GM19328 (cell line): ENCODE data around the gene C17orf67.

Experiments
- ATAC-seq: cut with Tn5 transposase; IDR thresholded peaks from one replicate; pipeline ENCODE4 v1.9.1; 2021; ENCODE audit warnings: mild to moderate bottlenecking, moderate library complexity; ENCODE audit not compliant: unreplicated experiment

Gene C17orf67, protein sequence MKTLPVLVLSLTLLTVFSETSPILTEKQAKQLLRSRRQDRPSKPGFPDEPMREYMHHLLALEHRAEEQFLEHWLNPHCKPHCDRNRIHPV

DNA sequence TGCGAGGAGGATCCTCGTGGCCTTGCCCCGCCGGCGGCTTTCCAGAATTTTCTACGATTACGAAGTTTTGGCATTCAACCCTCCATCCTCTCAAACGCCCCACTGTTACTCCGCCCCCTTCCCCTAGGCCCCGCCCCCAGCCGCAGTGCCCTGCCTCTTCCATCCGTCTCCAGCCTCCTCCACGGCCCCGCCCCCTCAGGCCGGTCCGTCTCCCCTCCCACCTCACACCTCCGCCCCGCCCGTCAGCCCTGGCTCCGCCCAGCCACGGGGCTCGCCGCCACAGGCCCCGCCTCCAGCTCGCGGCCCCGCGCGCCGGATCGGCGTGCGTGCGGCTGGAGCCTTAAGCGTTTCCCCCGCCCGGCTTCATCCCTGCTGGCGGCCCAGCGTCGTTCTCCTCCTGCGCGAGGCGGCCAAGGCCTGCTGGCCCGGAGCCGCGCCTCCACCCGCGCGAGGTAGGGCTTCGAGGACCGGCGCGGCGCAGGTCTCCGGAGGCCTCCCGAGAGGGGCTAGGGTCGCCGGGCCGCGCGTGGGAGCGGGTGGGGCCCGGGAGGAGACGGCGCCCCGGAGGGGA, at the start of gene C17orf67, which contains the start of gene DGKE:
TSS of gene C17orf67 (minus strand) at position 112 of the 571 bp plus-strand sequence. CDS start 18,110 bp downstream, outside the sequence.
TSS of gene DGKE (plus strand) at position 343 of the 571 bp plus-strand sequence. CDS start 645 bp downstream, outside the sequence.
- ATAC-seq = peak; percentile 64

DNA sequence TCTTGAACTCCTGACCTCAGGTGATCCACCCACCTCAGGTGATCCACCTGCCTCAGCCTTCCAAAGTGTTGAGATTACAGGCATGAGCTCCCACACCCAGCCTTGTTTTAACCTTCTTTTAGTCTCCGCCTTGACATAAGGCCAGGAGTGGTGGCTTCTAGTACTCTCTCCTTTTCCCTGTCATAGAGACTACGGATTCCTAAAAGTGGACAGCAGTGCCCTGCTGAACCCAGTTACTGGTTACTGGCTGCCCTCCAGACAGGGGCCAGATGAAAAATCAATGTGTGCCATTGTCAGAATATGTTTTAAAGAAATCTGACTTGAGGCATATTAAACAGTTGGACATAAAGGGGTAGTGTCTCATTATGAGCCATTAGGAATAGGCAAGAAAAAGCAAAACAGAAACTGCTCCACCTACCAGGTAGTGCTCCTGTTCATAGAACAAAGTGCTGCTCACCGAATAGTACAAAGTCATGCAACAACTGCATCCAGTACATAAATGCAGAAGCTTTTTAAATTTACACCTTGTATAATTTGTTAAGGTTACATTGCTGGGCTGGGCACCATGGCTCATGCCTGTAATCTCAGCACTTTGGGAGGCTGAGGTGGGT, 48.1 kb upstream of the C17orf67 start:
- ATAC-seq = no peak

DNA sequence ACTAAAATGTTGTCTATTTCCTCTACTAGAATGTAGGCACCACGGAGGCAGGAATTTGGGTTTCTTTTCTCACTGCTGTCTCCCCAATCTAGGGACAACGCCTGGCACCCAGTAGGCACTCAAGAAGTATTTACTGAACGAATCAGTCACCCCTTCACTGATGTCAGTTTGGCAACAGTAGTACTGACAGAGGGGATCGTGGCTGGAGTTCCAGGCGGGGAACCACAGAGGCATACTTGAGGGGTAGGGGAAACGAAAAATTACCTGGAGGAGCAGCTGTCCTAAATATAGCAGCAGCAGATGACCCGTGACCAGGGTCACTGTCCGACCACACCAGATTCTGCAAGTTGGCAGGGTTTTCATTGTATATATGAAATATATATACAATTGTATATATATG, 46.9 kb upstream of the C17orf67 start:
- no peak for ATAC-seq

DNA sequence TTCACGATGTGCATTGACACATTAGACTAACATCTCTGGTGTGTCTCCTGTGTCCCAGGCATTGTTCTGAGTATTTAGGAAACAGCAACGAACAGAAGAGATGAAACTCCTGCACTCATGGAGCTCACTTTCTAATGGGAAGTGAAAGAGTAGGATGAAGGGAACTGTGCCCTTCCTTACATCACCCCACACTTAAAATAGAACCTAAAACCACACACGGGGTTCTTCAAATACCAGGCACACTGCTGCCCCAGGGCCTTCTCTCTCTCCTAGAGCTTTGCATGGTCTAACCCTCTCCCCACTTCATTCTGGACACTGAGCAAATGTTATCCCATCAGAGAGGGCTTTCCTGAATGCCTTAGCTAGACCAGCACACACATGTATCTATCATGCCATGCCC, 46.4 kb upstream of the C17orf67 start:
- ATAC-seq = no peak

DNA sequence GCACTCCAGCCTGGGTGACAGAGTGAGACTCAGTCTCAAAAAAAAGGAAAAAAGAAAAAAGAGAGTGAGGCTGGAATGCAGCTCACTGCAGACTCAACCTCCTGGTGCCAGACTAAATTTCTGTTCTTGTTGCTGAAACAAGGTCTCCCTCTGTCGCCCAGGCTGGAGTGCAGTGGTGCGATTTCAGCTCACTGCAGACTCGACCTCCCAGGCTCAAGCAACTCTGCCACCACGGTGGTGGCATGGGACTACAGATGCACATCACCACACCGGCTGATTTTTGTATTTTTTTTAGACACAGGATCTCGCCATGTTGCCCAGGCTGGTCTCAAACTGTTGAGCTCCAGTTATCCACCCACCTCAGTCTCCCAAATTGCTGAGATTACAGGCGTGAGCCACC, 45.6 kb upstream of the C17orf67 start:
- no peak for ATAC-seq

DNA sequence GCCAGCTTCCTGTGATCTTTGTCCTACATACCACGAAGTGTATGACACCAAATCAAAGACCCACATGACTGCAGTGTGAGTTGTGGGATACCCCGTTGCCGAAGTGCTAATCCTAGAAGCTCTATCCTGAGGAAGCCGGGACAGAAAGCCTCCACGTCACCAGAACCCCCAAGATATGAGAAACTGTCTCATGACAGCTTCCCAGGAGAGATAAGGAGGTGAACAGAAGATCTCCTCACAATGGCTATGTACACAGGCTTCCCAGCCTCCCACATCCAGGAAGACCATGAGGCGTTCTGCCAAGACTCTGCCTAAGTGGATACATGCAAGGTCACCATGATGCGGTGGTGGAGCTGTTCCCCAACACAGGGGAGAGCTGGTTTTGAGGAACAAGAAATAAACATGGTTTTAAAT, 43.1 kb upstream of the C17orf67 start:
- no peak for ATAC-seq

DNA sequence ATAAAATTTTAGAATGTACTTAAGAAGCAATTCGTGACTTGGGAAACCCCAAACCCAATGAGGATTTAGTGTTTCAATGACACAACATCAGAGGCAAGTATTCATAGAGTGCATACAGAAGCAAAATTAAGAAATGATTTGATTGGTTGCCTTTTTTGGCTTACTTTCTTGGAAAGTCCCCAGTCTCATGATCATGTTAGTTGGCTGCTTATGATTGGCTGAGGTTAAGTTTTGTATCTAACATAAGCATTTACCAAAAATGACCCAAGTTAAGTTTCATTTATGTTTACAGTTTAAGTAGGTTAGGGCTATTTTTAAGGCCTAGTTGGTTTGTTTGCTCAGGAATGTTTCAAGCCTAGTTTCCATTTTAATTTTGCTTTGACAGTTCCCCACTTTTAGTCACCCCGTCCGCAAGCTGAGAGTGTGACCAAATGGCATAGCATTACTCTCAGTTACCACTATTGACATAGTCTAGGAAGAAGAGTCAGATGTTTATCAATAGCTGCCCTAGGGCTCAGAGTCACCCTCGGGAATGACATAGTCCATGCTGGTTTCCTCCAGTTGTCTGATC, 36.4 kb upstream of the C17orf67 start:
- ATAC-seq = no peak

DNA sequence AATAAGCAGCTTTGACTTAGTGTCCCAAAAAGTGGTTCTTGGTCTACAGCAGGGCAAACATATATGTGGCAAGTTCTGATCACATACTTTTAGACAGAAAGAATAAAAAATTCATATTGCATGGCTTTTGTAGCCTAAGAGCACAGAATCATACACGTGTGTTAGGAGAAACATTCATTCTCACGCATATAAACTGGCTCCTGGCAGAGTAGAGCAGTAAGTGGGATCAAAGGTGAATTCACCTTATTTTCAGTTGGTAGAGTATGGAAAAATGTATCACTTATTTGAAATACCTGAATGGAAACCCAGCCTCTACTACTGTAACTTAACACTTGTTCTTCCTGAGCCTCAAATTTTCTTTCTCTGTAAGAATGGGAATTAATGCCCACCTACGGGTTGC, 35.0 kb upstream of the C17orf67 start:
- ATAC-seq = no peak

DNA sequence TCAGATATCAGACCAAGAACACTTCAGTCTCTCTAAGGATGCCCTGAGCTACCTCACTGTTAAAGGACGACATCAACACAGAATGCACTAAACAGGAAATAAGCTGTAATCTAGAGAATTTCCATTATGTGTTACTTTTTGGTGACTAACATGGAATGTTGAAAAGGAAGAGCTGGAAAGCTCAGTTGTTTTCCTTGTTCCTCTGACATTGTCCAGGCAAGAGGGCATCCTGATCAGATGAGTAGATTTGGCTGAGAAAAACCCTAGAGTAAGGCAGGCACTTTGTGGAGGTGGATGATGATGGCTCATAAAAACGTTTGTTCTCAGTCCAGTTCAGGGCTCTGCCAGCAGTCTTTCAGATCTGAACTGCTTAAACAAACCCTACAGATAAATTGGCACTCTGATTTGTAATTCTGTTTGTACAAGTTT, 34.2 kb upstream of the C17orf67 start:
- ATAC-seq = no peak

DNA sequence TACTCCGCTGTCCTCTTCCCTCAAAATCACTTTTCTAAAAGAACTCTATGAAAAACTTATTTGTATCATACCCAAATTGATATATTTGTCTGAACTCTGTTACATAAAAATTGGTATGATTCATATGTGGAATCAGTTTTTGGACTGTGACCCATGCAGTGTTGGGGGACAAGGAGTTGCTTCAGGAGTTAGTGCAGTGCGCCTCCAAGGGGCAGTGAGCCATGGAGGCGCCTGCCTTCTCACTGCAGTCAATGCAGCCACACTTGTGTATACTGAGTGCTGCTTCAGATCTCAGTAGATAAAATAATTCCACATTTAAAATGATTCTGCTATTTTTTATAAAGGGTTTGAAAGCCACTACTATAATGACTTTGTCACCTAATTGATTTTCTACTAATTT, 32.8 kb upstream of the C17orf67 start:
- no peak for ATAC-seq

DNA sequence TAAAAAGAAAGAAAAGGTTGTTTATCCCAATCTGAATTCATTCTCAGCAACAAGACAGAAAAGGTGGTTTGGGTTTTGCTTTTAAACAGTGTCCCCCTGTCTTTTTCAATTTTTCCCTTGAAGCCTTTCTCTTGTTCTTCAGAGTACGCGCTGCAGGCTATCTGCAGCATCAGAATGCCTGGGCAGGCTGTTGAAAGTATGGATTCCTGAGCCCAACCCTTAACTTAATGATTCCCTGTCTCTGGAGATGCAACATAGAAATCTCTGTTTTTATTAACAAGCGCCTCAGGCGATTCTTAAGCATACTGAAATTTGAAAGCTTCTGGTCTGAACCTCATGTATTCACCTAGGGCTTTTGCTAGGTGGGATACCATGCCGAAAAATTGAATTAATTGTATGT, 32.4 kb upstream of the C17orf67 start:
- no peak for ATAC-seq

DNA sequence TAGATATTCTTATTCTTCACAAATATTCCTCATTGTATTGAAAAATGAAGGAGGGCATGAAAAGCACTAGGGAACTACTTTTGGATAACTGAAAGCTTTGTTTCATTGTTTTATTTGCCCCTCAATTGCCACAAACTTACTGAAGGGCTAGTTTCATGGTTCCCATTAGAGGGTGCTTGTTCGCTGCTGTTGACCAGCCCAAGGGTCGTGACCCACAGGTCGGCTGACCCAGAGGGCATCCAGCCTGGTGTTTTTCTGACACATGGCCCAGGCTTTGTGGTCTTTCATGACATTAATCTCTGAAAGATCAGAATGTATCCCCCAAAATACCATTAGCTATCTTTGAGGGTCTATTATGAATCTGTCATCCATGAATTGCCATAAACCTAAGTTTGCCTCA, 30.3 kb upstream of the C17orf67 start:
- no peak for ATAC-seq

DNA sequence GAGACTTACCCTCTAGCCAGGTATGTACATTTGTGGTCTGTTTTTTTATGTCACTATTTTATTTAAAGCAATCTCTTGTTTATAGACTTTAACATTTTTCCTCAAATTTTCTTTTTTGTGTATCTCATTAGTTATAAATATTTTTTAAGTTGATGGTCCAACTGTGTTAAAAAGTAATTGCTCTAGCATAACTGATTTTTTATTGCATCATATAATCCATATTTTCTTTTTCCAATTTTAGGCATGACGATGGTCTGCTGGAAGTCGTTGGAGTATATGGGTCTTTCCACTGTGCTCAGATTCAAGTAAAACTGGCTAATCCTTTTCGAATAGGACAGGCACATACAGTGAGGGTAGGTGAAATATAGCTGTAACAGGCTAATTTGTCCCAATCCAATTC, 28.2 kb upstream of the C17orf67 start:
- no peak for ATAC-seq

DNA sequence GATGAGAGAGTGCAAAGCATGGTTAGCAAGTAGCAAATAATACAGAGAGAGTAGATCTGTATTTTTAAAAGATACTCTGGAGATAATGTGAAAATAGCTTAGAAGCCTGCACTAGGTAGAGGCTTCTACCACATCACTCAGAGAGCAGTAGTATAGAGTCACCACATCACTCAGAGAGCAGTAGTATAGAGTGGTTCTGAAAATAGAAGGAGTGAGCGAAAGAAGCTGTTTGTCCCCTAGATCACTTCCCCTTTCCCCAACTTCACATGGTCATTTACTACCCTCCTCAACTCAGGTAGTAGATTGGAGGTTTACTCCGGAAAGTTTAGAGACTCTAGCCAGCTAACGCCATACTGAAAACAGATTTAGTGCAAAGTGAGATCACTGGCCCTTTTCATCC, 17.3 kb upstream of the C17orf67 start:
- no peak for ATAC-seq

DNA sequence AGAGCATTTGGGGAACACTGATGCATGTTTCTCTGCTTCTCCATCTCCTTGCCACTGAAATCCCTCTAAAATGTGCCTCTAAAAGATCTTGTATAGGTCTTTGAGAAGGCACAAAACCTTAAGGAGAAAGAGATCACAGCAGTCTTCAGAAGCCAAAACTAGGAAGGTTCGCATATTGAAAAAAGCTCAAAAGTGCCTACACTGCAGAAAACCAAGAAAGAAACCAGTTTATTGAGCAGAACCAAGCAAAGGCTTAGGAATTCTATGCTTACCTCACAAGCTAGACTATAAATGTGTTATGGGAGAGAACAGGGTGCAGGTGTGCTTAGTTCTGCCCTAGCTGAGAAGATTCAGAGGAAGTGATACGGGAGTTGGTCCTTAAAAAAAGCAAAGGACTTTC, 16.9 kb upstream of the C17orf67 start:
- no peak for ATAC-seq

DNA sequence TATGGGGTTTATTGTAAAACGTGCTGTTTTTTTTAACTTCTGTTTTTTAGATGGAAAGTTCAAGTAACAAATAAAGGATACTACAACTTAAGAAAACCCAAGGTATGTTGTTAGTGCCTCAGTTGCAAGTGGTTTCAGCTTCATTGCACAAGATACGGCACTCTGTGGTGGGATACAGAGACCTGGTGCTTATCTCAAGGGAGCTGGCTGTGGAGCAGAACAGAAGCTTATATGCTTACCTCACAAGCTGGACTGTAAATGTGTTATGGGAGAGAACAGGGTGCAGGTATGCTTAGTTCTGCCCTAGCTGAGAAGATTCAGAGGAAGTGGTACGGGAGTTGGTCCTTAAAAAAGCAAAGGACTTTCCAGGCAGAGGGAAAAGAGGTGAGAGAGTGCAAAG, 15.4 kb upstream of the C17orf67 start:
- ATAC-seq = no peak

DNA sequence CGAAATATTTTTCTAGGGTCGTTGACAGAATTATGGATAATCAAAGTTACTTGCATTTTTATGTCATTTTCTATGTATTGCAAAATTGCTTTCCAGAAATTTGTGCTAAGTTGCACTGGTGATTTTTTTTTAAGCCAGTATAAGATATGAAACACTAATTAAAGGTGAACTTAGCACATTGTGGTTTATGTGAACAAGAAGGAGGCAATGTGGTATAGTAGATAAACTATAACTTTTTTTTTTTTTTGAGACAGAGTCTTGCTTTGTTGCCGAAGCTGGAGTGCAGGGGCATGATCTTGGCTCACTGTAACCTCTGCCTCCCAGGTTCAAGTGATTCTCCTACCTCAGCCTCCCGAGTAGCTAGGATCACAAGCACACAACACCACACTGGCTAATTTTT, 13.4 kb upstream of the C17orf67 start:
- no peak for ATAC-seq

DNA sequence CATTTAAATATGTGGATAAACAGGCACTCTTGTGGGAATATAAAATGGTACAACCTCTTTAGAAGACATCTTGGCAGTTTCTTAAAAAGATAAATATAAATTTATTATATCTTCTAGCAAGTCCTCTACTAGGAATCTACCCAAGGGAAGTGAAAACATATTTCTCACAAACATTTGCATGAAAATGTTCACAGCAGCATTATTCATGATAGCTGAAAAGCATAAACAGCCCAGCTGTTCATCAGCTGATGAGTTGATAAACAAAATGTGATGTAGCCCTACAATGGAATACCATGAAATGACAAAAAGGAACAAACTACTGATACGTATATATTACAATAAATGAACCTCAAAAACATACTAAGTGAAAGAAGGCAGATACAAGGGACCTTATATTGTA, 12.2 kb upstream of the C17orf67 start:
- no peak for ATAC-seq

DNA sequence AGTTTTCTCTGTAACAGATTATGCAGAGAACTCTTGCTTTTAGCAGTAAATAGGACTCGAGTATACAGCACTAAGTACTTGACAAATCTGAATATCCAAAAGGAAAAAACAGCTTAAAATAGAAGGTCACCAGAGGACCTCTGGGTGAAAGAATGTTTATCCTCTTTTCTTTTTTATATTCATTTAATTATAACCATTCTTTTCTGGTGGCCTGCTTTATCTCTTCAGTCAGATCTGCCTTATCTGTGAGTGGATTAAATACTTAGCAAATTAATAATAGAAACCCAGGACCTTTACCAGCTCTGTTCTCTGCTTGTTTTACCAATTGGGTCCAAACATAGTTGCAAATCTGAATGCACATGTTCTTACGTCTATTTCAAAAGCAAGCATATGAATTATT, 8.9 kb upstream of the C17orf67 start:
- ATAC-seq = no peak

DNA sequence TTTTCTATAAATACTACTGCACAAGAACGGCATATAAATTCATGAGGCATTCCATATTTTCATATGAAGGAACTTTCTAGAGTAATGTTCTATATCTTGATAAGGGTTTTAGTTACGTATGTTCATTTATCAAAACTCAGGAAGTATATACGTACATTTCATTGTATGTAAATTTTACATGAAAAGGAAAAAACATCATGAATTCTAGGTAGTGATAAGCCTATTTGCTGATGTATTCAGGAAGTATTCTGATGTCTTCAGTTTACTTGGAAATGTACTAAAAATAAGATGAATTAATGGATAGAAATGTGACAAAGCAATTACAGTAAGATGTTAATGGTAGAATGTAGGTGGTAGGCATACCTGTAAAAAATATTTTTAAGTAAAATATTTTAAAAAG, 5.0 kb upstream of the C17orf67 start:
- ATAC-seq = no peak

DNA sequence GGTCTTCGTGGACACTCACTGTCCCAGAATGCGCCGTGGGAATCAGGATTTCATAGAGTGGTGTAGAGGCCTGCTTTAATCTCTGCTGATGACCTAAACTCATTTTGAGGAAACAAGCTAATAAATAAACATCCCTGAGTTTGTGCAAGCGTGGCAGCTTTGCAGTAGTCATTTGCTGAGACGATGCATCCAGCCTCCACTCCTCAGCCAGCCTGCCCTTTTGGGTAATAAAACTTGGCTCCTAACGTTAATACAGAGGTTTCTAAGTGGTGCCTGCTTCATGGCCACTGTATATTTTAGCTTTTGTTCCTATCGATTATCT, 1.5 kb upstream of the C17orf67 start:
- no peak for ATAC-seq
